Measurements from ENCODE around the gene TTC13. TPM values are rescaled to one million over a fixed set of nuclear protein-coding genes. Genes with fewer than 3 reads are reported as not detected.
A peak's percentile ranks its signal among the peaks of the same experiment; 100 is the strongest.

The TTC13 gene
- total RNA-seq, 4 donors from 2014 or later = 8.4 to 27.0 (median 11.5) TPM

DNA sequence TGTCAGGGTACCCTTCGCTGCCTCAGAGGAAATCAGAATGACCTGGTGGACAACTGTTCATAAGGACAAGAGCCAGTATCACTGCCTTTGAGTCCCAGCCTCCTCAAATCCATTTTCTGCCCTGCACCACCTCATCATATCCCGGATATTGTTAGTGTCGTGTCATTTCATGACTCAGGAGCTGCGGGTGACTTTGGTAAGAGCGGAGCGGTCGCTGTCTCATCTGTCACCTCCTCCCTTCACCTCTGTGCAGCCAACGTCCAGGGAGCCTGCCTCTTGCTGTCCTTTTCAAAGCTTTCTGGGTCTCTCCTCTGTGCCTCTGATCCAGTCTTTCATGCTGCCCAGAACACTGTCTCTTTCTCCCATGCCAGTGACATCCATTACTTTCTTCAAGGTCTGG is 103.3 kb downstream of the TTC13 start:
- 95% methylated on average over 8 of the region's 8 CpGs for WGBS
- Histone ChIP-seq H3K27me3 (no peaks in the 10 kb centered on the region), H3K27ac (replicated peaks in 1 of 4) (no peak overlapping the region), H3K4me3 (no peak overlapping the region), H3K9me3 (no peaks in the 10 kb centered on the region), H3K36me3 (no peaks in the 10 kb centered on the region), H3K4me1 (peaks cover 3 to 45% (median 26%) of the 10 kb centered on the region in 4 donors)
- no peak for DNase-seq (ENCODE audit: extremely low spot score)
- intact Hi-C loops (cut with DNase I) = no loop called here
- TF ChIP-seq POLR2A (IDR thresholded peaks at IDR 0.05; ENCODE audit: low read depth) (no peak), EP300 (IDR thresholded peaks at IDR 0.05) (no peak), POLR2AphosphoS5 (IDR thresholded peaks at IDR 0.05) (no peak)
- TF ChIP-seq, protein P1, sequence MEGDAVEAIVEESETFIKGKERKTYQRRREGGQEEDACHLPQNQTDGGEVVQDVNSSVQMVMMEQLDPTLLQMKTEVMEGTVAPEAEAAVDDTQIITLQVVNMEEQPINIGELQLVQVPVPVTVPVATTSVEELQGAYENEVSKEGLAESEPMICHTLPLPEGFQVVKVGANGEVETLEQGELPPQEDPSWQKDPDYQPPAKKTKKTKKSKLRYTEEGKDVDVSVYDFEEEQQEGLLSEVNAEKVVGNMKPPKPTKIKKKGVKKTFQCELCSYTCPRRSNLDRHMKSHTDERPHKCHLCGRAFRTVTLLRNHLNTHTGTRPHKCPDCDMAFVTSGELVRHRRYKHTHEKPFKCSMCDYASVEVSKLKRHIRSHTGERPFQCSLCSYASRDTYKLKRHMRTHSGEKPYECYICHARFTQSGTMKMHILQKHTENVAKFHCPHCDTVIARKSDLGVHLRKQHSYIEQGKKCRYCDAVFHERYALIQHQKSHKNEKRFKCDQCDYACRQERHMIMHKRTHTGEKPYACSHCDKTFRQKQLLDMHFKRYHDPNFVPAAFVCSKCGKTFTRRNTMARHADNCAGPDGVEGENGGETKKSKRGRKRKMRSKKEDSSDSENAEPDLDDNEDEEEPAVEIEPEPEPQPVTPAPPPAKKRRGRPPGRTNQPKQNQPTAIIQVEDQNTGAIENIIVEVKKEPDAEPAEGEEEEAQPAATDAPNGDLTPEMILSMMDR (IDR thresholded peaks at IDR 0.05) = no peak

DNA sequence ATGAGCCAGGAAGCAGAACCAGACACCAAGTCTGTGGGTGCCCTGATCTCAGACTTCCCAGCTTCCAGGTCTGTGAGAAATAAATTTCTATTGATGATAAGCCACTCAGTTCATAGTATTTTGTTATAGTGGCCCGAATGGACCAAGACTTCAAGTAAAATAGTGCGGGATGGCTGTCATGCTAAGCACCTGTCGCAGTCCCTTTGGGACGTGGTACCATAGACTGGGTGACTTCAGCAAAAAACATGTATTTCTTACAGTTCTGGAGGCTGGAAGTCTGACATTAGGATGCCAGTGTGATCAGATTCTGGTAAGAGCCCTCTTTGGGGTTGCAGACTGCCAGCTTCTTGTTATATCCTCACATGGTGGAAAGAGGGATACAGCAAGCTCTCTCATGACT is 107.7 kb downstream of the TTC13 start:
- Histone ChIP-seq H3K4me1 (peaks cover 11 to 52% (median 28%) of the 10 kb centered on the region in 4 donors), H3K27me3 (no peaks in the 10 kb centered on the region), H3K4me3 (no peak overlapping the region), H3K36me3 (no peaks in the 10 kb centered on the region), H3K9me3 (no peaks in the 10 kb centered on the region), H3K27ac (replicated peaks in 1 of 4) (peak overlapping the region in 1 of 4 donors; percentile 97)
- no peak for DNase-seq (ENCODE audit: extremely low spot score)
- 95% methylated on average over 4 of the region's 4 CpGs for WGBS
- TF ChIP-seq POLR2AphosphoS5 (IDR thresholded peaks at IDR 0.05) (no peak), POLR2A (IDR thresholded peaks at IDR 0.05; ENCODE audit: low read depth) (no peak), EP300 (IDR thresholded peaks at IDR 0.05) (no peak)
- TF ChIP-seq, protein P1 (IDR thresholded peaks at IDR 0.05) = no peak
- intact Hi-C loops (cut with DNase I) = no loop called here

- H3K36me3 ChIP-seq = no peaks in the 10 kb centered on the region
- TF ChIP-seq, protein P1 (IDR thresholded peaks at IDR 0.05) = no peak
- TF ChIP-seq POLR2AphosphoS5 (IDR thresholded peaks at IDR 0.05) (no peak), POLR2A (IDR thresholded peaks at IDR 0.05; ENCODE audit: low read depth) (no peak), EP300 (IDR thresholded peaks at IDR 0.05) (no peak)
- no peak for DNase-seq (ENCODE audit: extremely low spot score)
- no peaks in the 10 kb centered on the region for H3K9me3 ChIP-seq
- 51% methylated on average over 4 of the region's 4 CpGs for WGBS
- peaks cover 23 to 60% (median 42%) of the 10 kb centered on the region in 4 donors for H3K4me1 ChIP-seq
- H3K4me3 ChIP-seq = peak overlapping the region in 3 of 4 donors; percentile 88 to 100 (median 97)
- intact Hi-C loops (cut with DNase I) = no loop called here
- no peaks in the 10 kb centered on the region for H3K27me3 ChIP-seq
- peak overlapping the region; percentile 86 to 97 (median 91) for H3K27ac ChIP-seq (replicated peaks in 1 of 4)
Observed at GRCh38 chr1:230869500-230869899, 109.2 kb downstream of the TTC13 start.

DNA sequence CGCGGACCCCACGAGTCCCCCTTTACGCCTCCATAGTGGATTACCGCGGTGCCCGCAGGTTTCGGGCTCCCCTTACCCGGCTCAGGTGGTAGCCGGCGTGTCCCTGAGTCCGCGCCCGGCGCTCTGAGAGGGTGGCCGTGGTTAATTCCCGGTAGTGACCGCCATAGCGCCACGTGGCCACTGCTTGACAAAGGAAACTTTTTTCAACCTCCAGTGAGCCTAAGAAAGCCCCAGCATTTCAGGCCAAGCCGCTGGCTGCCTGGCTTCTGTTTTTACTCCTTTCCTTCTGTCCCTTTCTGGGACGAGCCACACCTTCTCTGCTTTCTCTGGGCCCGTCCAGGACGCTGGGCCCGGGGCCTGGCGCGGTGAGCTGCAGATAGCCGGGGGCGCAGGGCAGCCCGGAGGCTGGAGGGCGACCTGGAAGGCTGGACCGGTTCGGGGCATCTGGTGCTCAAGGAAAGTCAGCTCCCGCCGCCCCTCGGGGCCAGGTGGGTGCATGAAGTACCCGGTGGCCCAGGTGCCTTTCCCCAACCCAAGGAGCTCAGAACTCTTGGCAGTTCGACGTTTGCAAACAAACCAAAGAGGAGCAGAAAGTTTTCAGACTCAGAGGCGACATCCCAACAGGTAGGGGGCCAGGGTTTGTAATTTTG is 109.8 kb downstream of the TTC13 start:
- Histone ChIP-seq H3K27ac (replicated peaks in 1 of 4) (peak overlapping the region; percentile 86 to 97 (median 91)), H3K27me3 (no peaks in the 10 kb centered on the region), H3K36me3 (no peaks in the 10 kb centered on the region), H3K4me1 (peaks cover 30 to 60% (median 48%) of the 10 kb centered on the region in 4 donors), H3K9me3 (no peaks in the 10 kb centered on the region), H3K4me3 (peak overlapping the region; percentile 88 to 100 (median 95))
- DNase-seq (ENCODE audit: extremely low spot score) = no peak
- WGBS = 10% methylated on average over 13 of the region's 40 CpGs
- intact Hi-C loops (cut with DNase I) = no loop called here
- no peak for TF ChIP-seq EP300 (IDR thresholded peaks at IDR 0.05)
- no peak for TF ChIP-seq POLR2A (IDR thresholded peaks at IDR 0.05; ENCODE audit: low read depth)
- TF ChIP-seq, protein P1 (IDR thresholded peaks at IDR 0.05) = no peak
- no peak for TF ChIP-seq POLR2AphosphoS5 (IDR thresholded peaks at IDR 0.05)
